GM21390 (cell line): ENCODE data around the gene APOL3.
A peak's percentile ranks its signal among the peaks of the same experiment; 100 is the strongest.
"Not testable (repeated sequence)": the region's sequence is repeated elsewhere in the genome, so short reads cannot be mapped to it uniquely, and the experiment has no call there.

Experiments used
- ATAC-seq: cut with Tn5 transposase; IDR thresholded peaks from one replicate; pipeline ENCODE4 v1.9.1; 2021; ENCODE audit not compliant: unreplicated experiment

APOL3 gene

DNA sequence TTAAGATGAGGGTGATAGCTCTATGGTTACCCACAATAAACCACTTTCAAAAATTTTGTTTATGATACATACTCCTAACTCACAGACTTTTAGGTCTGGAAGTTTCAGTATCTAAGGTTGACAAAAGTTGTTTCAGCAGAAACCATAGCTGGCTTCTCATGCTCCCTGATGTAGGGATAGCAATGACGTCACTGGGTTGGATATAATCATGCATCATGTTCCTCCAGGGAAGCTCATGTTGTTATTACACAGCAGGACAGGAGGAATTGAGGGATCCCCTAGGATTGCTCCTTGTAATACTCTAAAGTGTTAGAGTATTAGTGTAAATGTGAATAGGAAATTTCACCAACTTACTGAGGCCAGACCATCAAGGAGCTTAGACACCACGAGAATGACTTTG, 23.6 kb downstream of the APOL3 start:
- ATAC-seq = no peak

DNA sequence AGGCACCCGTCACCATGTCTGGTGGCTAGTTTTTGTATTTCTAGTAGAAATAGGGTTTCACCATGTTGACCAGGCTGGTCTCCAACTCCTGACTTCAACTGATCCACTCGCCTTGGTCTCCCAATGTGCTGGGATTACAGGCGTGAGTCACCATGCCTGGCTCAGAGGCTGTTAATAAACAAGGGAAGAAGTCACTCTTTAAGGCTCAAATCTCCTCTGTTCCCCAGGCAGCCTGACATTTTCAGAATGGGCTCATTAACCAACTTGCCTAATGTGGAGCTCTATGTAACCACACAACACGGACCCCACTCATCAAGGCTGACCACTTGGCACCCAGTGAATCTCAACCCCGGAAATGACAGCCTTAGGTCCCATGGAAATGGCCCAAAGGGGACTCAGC, 24.1 kb downstream of the APOL3 start:
- ATAC-seq = no peak

DNA sequence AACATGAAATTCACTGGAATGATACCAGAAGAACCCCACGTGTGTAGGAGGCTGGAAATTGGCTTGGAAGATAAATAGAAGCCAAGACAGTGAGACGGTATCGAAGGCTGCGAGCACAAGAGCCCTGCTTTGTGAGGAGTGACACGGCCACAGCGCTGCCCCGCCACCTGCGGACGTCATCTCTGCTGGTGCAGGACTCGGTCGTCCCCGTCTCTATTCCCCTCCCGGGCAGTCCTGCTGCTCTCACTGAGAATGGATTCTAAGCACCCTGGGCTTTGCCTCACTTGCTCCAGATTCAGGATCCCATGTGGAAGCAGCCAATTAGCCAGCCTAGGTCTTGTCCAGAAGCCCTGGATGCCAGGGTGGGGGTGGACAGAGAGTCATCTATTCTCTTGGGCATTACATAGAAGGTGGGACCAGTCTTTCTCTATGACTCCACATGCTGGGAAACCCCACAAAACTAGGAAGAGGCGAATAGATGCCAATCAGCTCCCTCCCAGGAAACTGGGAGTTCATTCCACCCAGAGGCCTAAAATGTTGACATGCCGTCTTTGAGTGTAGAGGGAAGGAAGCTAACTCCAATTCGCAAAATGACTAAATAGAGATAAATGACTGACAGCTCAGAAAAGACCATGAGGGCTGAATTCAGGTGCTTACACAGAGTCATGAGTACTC, 25.1 kb downstream of the APOL3 start:
- ATAC-seq = no peak

DNA sequence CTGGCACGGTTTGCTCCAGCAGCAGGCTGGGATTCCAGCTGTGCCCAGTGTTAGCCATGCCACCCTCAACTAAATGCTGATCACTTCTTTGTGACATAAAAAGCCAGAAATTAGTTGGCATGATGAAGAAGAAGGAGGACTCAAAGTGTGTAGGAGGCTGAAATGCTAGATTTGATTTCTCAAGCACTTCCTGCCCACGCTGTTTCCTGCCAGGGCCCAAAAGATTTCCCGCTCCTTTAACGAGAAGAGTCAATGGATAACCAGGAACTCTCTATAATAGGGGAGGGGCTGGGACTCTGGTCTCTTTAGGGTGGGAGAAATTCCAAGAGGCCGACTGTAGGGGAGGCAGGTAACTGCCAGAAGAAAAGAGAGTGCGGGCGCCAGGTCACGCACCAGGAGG, 26.4 kb downstream of the APOL3 start:
- no peak for ATAC-seq

DNA sequence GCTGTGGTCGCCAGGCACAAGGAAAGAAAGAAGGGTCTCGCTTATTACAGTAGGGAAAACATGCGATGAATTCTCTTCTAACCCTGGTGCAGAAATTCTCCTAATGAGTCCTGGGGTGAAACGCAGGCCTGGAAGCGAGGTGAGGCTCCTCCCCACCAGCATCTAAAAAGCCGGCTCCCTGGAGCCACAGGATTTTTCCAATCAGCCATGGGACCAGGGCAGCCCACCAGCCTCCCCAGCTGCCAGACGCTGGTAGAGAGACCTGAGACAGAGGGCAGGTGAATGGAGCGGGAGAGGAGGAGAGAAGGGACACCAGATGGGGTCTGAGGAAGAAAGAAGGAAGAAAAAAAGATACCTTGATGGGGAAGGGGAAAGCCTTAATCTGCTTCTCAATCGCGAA, 28.6 kb downstream of the APOL3 start:
- no peak for ATAC-seq

DNA sequence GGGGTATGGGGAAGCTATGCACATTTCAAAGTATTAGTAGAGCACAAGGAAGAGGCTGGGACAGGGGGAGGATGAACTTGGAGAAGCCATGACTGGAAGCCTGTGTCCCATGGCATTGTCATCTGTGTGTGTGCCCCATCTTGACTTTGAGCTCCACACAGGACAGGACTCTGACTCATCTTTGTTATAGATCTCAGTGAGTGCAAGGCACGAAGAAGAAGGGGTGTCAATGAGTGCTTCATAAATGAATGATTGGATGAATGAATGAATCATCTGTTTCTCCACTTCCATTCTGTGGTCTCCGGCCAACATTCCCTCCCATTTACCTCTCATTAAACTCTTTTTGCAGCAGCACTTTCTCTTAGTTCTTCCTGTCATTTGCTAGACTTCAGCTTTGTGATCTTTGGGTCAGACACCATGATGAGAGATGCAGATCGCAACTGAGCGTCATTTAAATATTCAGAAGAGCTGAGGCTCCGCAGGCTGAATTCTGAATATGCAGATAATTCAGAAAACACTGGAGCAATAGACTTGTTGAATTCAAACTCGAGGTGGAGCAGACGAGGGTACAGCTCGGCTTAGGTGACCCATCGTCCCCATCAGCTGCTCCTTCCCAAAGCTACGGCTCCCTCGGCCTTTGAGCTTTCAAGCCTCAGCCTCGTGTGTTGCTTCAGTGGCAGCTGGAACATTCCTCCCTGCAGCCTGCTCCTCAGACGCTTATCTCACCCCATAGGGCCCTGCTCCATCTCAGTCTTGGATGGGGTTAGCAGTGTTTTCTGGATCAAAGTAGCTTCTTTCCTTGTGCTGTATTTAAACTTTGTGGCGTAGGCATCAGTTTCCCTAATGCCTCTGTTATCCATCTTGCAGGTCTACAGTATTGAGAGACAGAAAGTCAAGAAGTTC, 30.8 kb downstream of the APOL3 start:
- no peak for ATAC-seq

DNA sequence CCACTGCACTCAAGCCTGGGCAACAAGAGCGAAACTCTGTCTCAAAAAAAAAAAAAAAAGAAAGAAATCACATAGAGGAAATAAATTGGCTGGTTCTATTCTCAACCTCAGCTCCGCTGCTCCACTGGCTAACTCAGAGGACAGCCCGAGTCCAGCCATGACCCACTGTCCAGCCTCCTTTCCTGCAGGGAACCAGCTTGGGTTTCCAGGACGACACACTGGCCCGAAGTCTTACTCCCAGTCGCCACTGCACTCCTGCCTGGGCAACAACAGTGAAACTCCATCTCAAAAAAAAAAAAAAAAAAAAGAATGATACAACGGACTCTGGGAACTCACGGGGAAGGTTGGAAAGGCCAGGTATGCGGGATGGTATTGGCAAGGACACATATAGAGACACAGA, 31.5 kb downstream of the APOL3 start:
- no peak for ATAC-seq

DNA sequence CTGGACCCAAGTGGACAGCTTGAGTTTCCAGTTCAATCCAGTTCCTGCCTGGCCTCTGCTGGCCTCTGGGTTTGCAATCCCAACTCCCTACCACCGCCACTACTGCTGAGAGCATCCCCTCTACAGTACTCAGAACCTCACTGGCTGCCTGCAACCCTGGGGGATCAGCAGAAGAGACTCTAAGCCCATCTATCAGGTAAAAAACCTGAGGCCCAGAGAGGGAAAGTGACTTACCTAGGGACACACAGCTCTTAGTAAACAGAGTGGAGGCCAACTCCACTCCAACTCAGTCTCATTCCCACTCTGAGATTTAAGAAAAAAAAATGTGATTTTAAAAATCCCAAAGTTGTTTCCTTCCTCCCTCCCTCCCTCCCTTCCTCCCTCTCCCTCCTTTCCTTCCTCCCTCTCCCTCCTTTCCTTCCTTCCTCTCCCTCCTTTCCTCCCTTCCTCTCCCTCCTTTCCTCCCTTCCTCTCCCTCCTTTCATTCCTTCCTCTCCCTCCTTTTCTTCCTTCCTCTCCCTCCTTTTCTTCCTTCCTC, 34.5 kb downstream of the APOL3 start:
- no peak for ATAC-seq

DNA sequence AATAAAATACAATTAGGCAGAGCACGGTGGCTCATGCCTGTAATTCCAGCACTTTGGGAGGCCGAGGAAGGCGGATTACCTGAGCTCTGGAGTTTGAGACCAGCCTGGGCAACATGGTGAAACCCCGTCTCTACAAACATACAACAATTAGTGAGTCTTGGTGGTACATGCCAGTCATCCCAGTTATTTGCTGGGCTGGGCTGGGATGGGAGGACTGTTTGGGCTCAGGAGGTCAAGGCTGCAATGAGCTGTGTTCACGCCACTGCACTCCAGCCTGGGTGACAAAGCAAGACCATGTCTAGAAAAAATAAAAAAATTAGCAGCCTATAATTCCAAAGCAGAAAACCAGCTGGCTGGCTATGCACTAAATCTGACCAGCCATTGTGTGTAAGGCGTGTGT, 35.1 kb downstream of the APOL3 start:
- ATAC-seq = no peak

DNA sequence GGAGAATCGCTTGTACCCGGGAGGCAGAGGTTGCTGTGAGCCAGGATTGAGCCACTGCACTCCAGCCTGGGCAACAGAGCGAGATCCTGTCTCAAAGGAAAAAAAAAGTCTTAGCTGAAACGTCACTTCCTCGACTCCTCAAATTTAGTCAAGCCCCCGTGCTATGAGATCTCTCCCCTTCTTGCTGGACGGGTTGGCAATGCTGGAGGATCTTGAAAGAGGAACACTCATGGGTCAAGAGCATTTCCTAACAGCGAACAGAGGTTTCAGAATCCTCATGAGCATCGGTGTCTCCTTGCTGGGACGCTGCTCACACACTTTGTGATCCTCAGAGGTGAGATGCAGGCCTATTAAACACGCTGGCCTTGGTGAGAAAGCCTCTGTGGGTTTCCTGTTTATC, 35.9 kb downstream of the APOL3 start:
- no peak for ATAC-seq

DNA sequence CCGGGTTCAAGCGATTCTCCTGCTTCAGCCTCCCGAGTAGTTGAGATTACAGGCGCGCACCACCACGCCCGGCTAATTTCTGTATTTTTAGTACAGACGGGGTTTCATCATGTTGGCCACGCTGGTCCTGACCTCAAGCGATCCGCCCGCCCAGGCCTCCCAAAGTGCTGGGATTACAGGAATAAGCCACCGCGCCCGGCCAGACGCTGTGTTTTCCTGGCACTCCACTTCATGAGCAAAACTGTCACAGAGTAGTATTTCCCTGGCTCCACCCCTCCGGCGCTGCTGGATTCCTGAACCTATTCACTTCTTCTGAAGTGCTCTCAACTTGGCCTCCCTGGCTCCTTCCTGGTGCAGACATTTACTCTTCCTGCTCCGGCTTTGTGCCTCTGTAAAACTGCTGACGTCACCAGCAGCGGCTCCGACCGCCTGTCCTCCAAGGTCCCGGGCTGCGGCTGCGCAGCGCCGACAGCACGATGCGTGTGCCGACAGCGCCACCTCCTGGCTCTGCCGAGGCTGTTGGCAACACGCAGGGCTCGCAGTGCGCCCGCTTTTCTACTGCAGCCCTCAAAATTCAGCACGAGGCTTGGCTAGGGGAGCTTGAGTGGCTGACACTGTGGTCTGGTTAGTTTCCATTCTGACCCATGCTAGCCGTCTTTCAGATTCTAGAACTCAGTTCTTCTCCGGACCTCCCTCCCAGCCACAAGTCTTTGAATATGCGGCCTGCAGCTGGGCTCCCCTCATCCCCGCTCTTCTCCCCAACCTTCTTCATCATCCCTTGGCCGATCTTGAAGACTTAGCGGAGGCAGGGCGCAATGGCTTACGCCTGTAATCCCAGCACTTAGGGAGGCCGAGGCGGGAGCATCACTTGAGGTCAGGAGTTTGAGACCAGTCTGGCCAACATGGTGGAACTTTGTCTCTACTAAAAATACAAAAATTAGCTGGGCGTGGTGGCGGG, 36.6 kb downstream of the APOL3 start:
- ATAC-seq = peak; percentile 74

DNA sequence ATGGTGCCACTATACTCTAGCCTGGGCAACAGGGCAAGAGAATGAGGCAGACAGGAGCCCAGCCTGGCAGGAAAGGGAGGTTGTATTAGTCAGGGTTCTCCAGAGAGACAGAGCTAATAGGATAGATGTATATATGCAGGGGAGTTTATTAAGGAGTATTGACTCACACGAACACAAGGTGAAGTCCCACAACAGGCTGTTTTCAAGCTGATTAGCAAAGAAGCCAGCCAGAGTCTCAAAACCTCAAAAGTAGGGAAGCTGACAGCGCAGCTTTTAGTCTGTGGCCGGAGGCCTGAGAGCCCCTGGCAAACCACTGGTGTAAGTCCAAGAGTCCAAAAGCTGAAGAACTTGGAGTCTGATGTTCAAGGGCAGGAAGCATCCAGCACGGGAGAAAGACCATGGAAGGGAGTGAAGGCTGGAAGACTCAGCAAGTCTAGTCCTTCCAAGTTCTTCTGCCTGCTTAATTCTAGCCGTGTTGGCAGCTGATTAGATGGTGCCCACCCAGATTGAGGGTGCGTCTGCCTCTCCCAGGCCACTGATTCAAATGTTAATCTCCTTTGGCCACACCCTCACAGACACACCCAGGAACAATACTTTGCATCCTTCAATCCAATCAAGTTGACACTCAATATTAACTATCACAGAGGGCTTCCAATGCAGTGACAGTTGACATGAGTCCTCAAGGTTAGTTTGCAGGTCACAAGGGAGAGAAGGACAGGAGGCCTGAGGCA, 39.8 kb downstream of the APOL3 start:
- ATAC-seq = not testable (repeated sequence)

DNA sequence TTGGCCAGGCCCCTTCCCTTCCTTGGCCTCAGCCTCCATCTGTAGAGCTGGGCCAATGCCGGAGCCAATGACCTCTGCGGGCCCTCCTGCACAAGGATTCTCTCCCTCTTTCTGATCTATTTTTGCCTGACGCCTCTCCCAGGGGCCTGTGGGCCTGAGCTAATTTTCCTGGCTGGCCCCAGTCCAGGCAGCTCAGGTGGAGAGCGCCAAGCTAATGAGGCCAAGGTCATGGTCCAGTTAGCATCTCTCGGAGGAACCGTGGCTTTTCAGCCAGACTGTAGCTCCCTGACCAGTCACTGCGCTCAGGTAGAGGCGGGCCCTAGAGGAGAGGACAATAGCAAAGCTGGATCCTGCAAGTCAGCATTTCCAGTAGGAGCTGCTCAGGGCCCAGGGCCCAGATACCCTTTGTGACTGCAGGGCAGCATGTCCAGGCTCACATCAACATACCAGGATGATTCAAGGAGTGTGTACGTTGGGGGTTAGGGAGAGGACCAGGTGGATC, 43.5 kb downstream of the APOL3 start:
- no peak for ATAC-seq

DNA sequence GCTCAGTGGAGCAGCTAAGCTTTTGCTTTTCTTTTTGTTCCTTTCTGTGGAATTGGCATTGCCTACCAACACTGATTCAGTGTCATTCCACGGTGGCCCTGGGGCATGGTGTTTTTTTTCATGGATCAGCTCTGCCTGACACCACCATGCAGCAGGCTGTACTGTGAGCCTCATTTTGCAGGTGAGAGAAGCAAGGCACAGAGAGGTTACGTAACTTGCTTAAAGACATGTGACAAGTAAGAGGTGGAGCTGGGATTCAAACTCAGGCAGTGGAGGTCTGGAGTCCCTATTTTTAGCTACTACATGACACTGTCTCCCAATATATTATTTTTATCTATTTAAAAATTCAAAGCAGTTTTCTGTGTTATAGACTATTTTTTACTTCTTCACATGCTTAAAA, 44.4 kb downstream of the APOL3 start:
- ATAC-seq = no peak

DNA sequence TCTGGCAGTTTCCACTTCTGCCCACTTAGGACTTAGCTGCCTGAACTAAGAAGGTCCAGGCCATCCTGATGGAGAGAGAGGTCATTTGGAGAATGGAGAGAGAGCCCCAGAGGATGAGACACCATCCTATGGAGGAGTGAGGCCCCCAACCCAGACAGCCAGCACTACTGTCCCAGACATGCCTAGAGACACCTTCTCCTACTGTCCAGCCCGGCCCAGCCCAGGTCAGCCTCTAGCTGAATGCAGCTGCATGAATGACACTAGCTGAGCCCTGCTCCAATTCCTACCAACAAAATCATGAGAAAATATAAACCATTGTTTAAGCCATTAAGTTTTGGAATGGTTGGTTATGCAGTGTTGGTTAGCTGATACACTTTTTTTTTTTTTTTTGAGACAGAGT, 47.4 kb downstream of the APOL3 start:
- ATAC-seq = no peak

DNA sequence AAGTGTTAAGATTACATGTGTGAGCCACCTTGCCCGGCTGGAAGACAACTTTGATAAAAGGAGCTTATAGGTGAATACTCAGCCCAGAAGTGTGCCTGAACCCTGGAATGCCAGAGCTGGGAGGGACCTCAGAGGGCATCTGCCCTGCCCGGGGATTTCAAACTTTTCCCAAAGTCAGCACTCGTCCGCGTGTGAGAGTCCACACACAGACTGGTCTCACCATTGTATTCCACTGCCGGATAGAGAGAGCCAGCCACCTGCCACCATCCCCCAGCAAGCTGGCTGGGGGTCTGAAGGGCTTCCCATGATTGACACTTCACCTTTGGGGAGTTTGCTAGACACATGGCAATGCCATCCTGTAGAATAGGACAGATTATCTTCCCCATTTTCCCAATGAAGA, 49.2 kb downstream of the APOL3 start:
- ATAC-seq = no peak

DNA sequence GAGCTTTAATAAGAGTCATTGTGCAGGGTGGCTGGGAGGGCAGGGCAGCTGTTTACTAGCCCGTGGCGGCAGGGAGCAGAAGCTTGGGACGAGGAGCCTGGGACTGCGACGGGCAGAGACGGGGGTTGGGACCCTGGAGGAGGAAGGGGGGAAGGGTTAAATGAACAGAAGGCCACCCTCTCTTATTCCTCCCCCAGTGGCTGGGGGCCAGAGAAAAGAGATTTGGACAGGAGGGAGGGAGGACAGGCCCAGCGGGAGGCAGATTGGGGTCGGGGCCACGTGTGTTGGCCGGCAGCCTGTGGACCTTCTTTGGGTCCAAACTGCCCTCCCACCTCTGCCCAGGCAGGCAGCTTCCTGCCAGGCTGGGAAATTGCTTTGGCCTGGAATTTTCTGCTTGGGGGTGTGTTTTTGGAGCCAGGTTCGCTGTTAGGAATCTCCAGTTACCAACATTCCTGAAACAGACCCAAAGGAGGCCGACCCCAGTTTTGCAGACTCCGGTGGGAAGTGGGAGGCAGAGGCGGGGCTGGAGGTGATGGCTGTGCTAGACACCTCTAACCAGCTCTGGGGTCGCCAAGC, 50.2 kb downstream of the APOL3 start:
- ATAC-seq = no peak

DNA sequence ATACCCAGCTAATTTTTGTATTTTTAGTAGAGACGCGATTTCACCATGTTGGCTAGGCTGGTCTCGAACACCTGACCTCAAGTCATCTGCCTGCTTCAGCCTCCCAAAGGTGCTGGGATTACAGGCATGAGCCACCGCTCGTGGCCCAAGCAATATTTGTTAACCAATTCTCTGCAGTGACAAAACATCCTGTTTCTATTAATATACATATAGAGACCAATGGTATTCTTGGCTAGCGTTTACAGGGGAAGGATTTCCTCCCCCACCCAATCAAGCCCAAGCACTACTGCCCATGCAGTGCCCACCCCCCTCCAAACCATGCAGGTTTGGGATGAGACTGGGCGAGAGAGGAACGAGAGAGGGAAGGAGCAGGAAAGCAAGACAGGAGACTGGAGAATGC, 53.1 kb downstream of the APOL3 start:
- no peak for ATAC-seq

DNA sequence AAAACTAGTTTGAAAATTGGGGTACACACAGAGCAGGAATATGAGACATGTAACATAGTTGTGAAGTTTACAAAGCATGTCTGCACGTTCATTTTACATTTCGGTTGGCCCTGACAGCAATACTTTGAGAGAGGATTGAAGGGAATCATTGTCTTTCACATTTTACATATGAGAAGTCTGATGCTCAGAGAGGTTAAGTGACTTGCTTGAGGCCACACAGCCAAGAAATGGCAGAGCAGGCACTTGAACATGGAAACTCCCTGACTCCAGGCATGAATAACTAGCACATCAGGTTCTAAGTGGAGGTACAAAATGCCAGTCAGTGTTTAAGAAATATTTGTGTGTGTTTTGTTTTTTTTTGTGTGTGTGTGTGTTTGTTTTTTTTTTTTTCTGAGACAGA, 53.6 kb downstream of the APOL3 start:
- ATAC-seq = no peak

DNA sequence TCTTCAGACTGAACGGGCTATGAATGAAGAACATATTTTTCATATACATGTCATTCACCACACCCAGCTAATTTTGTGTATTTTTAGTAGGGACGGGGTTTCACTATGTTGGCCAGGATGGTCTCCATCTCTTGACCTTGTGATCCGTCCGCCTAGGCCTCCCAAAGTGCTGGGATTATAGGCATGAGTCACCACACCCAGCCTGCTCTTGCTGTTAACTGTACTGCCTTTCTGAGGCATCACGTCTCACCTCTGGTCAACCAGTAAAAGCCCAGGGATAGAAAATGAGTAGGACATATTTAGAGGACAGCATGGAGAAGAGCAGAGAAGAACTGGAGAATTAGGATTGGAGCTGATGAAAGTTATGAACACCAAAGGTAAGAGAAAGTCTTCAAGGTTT, 55.6 kb downstream of the APOL3 start:
- ATAC-seq = no peak
